SK-N-SH (cell line): ENCODE results near the gene UTP25. TPM values are rescaled to one million over a fixed set of nuclear protein-coding genes. Genes with fewer than 3 reads are reported as not detected.
"Not testable (repeated sequence)": the region's sequence is repeated elsewhere in the genome, so short reads cannot be mapped to it uniquely, and the experiment has no call there.

Source experiments
- CTCF ChIA-PET: fragments of 300-600, 350-600 bp; formaldehyde crosslinking; extraction: SDS; loops from one replicate; lab custom pipeline; 2021; lab: Yijun Ruan, JAX
- POLR2A ChIA-PET: fragments of 350-600 bp; sonication (Branson Sonifier 250); formaldehyde crosslinking; extraction: SDS; loops from one replicate; lab custom pipeline; 2020; ENCODE audit warnings: antibody characterized with exemption, inconsistent platforms; lab: Yijun Ruan, JAX
- DNase-seq: peaks from one replicate; pipeline ENCODE4 v3.0.0; 2012
- H2AFZ ChIP-seq: fragments of 200-600 bp; sonication (generic); 2 replicates; pipeline ENCODE4 v1.8.1; 2016; ENCODE audit warnings: antibody characterized with exemption, mild to moderate bottlenecking, low read depth
- H3F3A ChIP-seq: fragments of 200-600 bp; sonication (generic); replicated peaks from 2 replicates; pipeline ENCODE3; 2016; ENCODE audit warnings: antibody characterized with exemption, mild to moderate bottlenecking; ENCODE audit not compliant: insufficient read depth
- H3K27ac ChIP-seq, 2 experiments: fragments of 200-500 bp in 1 of 2; fragments of 200-600 bp in 1 of 2; sonication (Bioruptor generic) in 1 of 2; sonication (generic), shearing (Covaris generic) in 1 of 2; 2 replicates each; pipeline versions ENCODE4 v1.5.1 to v1.6.1; 2014 to 2016; ENCODE audit warnings: low read depth in 2 of 2, inconsistent platforms in 1 of 2, low read length in 1 of 2, mild to moderate bottlenecking in 1 of 2, mixed read lengths in 1 of 2
- H3K27me3 ChIP-seq: fragments of 200-600 bp; sonication (generic), shearing (Covaris generic); 2 replicates; pipeline ENCODE4 v1.6.1; 2016; ENCODE audit warnings: mixed run types; ENCODE audit not compliant: insufficient read depth
- H3K36me3 ChIP-seq, 2 experiments: fragments of 200-500 bp in 1 of 2; fragments of 200-600 bp in 1 of 2; sonication (Bioruptor generic) in 1 of 2; sonication (generic) in 1 of 2; replicated peaks in 1 of 2; 2 replicates each; pipeline versions ENCODE3 to v1.5.1; 2014 to 2016; ENCODE audit warnings: low read length in 1 of 2, mild to moderate bottlenecking in 1 of 2; ENCODE audit not compliant: insufficient read depth in 2 of 2, control insufficient read depth in 1 of 2
- H3K4me1 ChIP-seq, 2 experiments: fragments of 200-500 bp in 1 of 2; fragments of 200-600 bp in 1 of 2; sonication (Bioruptor generic) in 1 of 2; sonication (generic), shearing (Covaris generic) in 1 of 2; 2 replicates each; pipeline versions ENCODE4 v1.5.1 to v1.6.1; 2014 to 2016; ENCODE audit warnings: low read depth in 1 of 2, low read length in 1 of 2, mixed run types in 1 of 2; ENCODE audit not compliant: insufficient read depth in 2 of 2, control insufficient read depth in 1 of 2
- H3K4me2 ChIP-seq: fragments of 200-600 bp; sonication (generic), shearing (Covaris generic); 2 replicates; pipeline ENCODE4 v1.6.1; 2017; ENCODE audit warnings: mixed run types
- H3K4me3 ChIP-seq, 2 experiments: fragments of 200-500 bp in 1 of 2; fragments of 200-600 bp in 1 of 2; sonication (Bioruptor generic) in 1 of 2; sonication (generic), shearing (Covaris generic) in 1 of 2; 2 replicates each; pipeline versions ENCODE4 v1.5.1 to v1.8.1; 2014 to 2016; ENCODE audit warnings: low read depth in 2 of 2, inconsistent platforms in 1 of 2, low read length in 1 of 2, mild to moderate bottlenecking in 1 of 2, mixed read lengths in 1 of 2, moderate library complexity in 1 of 2
- H3K79me2 ChIP-seq: fragments of 200-600 bp; sonication (generic); 2 replicates; pipeline ENCODE4 v1.8.1; 2017; ENCODE audit warnings: mild to moderate bottlenecking; ENCODE audit not compliant: insufficient read depth
- H3K9ac ChIP-seq: fragments of 200-600 bp; sonication (generic); 2 replicates; pipeline ENCODE4 v1.6.1; 2017; ENCODE audit warnings: mixed run types
- H3K9me2 ChIP-seq: fragments of 200-600 bp; sonication (generic); 2 replicates; pipeline ENCODE4 v1.6.1; 2017; ENCODE audit warnings: mixed run types
- H3K9me3 ChIP-seq: fragments of 200-600 bp; sonication (generic); 2 replicates; pipeline ENCODE4 v1.6.1; 2017; ENCODE audit warnings: mixed run types, mild to moderate bottlenecking, moderate library complexity
- H4K20me1 ChIP-seq: fragments of 200-600 bp; sonication (generic); 2 replicates; pipeline ENCODE4 v1.6.1; 2017; ENCODE audit warnings: mild to moderate bottlenecking, mixed run types; ENCODE audit not compliant: insufficient read depth
- CTCF ChIP-seq: fragments of 200-600 bp; sonication (generic); IDR thresholded peaks from 2 replicates; pipeline ENCODE4 v1.6.1; 2017; ENCODE audit warnings: antibody characterized with exemption, mild to moderate bottlenecking, moderate library complexity
- FOXM1 ChIP-seq: IDR thresholded peaks from 2 replicates; pipeline ENCODE4 v1.4.0; 2012; ENCODE audit warnings: low read depth, mild to moderate bottlenecking
- GATA2 ChIP-seq: sonication (generic); formaldehyde crosslinking; IDR thresholded peaks from 2 replicates; pipeline ENCODE4 v1.5.0; 2020; ENCODE audit warnings: mild to moderate bottlenecking, missing genetic modification reagents
- POLR2AphosphoS5 ChIP-seq: IDR thresholded peaks from 2 replicates; pipeline ENCODE4 v1.6.1; 2012; ENCODE audit warnings: low read depth, low read length
- RAD21 ChIP-seq: IDR thresholded peaks from 2 replicates; pipeline ENCODE4 v1.6.1; 2012; ENCODE audit warnings: mild to moderate bottlenecking, low read length
- SIN3A ChIP-seq: IDR thresholded peaks from 2 replicates; pipeline ENCODE4 v1.6.1; 2012; ENCODE audit warnings: low read depth, mild to moderate bottlenecking, low read length, moderate library complexity, borderline replicate concordance
- SMC3 ChIP-seq: IDR thresholded peaks from 2 replicates; pipeline ENCODE4 v1.6.1; 2012; ENCODE audit warnings: low read depth, low read length, improper control_type of control experiment
- TAF1 ChIP-seq: IDR thresholded peaks from 2 replicates; pipeline ENCODE4 v1.6.1; 2012; ENCODE audit warnings: low read depth, mild to moderate bottlenecking, low read length, moderate library complexity, borderline replicate concordance
- TEAD4 ChIP-seq: IDR thresholded peaks from 2 replicates; pipeline ENCODE4 v1.4.0; 2012; ENCODE audit warnings: mild to moderate bottlenecking, borderline replicate concordance; ENCODE audit not compliant: insufficient read depth
- YY1 ChIP-seq: IDR thresholded peaks from 2 replicates; pipeline ENCODE4 v1.4.0; 2012; ENCODE audit warnings: low read depth, mild to moderate bottlenecking
- ZBTB33 ChIP-seq: IDR thresholded peaks from 2 replicates; pipeline ENCODE4 v1.4.0; 2012; ENCODE audit warnings: low read depth, borderline replicate concordance
- WGBS: methylation state at CpG from one replicate; pipeline ENCODE4 v1.1.6; 2017; ENCODE audit warnings: low lambda C conversion rate; 5-methylcytosine and 5-hydroxymethylcytosine counted together
- polyA plus RNA-seq, 3 experiments: library from polyadenylated mRNA; depleted of rRNA; stranded (reverse); fragments of >200 nt; gene quantifications; 2 replicates each; pipeline ENCODE4 v1.2.3, GENCODE V29; 2012

Gene UTP25
- polyA plus RNA-seq, 1 of the 3 experiments (the other 2 are of a cell fraction), result 6.3 TPM

- no peaks in the 10 kb centered on the region for H3K79me2 ChIP-seq
- H2AFZ ChIP-seq, result no peak overlapping the region
- H3K4me1 ChIP-seq, result peaks cover 27 to 44% of the 10 kb centered on the region in 2 experiments
- WGBS, result 14% methylated on average over 1 of the region's 1 CpG
- no peaks in the 10 kb centered on the region for H4K20me1 ChIP-seq
- no peaks in the 10 kb centered on the region for H3K36me3 ChIP-seq
- H3K4me2 ChIP-seq, result no peak overlapping the region
- H3K9me3 ChIP-seq, result no peaks in the 10 kb centered on the region
- no peak overlapping the region for H3K9ac ChIP-seq
- ChIA-PET CTCF (interaction anchor here (0.8 to 5.9 kb wide), 8 partner anchors 9 to 257 kb away, joined by 3 to 36 read pairs (median 3); no protein-coding TSS in a partner anchor), POLR2A (no interaction called here)
- no peaks in the 10 kb centered on the region for H3K9me2 ChIP-seq
- no peak for DNase-seq
- no peak overlapping the region for H3K4me3 ChIP-seq
- H3F3A ChIP-seq, result peaks cover 39% of the 10 kb centered on the region
- H3K27me3 ChIP-seq, result no peaks in the 10 kb centered on the region
- H3K27ac ChIP-seq, result peak overlapping the region in 1 of 2 experiments; percentile 99; a peak in 1 of 4 replicates
- TF ChIP-seq CTCF, result peak; percentile 56
- TF ChIP-seq SMC3, result peak; percentile 39
- no peak for TF ChIP-seq TAF1
- TF ChIP-seq TEAD4, result no peak
- TF ChIP-seq GATA2 (CRISPR knock-in tag), result no peak
- peak; percentile 69 for TF ChIP-seq RAD21
- no peak for TF ChIP-seq ZBTB33
- TF ChIP-seq YY1, result no peak
- TF ChIP-seq POLR2AphosphoS5, result no peak
- TF ChIP-seq FOXM1, result no peak
- no peak for TF ChIP-seq SIN3A
Measured at GRCh38 chr1:209886219-209886536, 58.4 kb downstream of the UTP25 start.

- POLR2A ChIA-PET, H3K9me2 ChIP-seq, H3K4me3 ChIP-seq, H3K79me2 ChIP-seq, H4K20me1 ChIP-seq, H3K9me3 ChIP-seq, H3K4me2 ChIP-seq, H2AFZ ChIP-seq, H3K27me3 ChIP-seq, H3K36me3 ChIP-seq, H3K27ac ChIP-seq, DNase-seq, H3K9ac ChIP-seq: not testable (repeated sequence)
- H3K4me1 ChIP-seq, result peaks cover 21 to 36% of the 10 kb centered on the region in 2 experiments
- CTCF ChIA-PET, result interaction anchor here (2.0 to 5.9 kb wide), 2 partner anchors 28 to 100 kb away, joined by 8 to 36 read pairs; no protein-coding TSS in a partner anchor
- 92% methylated on average over 31 of the region's 31 CpGs for WGBS
- H3F3A ChIP-seq, result peaks cover 34% of the 10 kb centered on the region
Measured at GRCh38 chr1:209888291-209889076, 60.7 kb downstream of the UTP25 start.
